GM18507 (cell line): ENCODE data around the gene AP4S1.

Experiments
- DNase-seq: peaks from one replicate; pipeline ENCODE4 v3.0.0; 2011; ENCODE audit warnings: low read depth; ENCODE audit not compliant: insufficient read length; ENCODE audit errors: extremely low spot score
- FAIRE-seq: peaks from 2 replicates; lab custom pipeline; 2011; peaks lifted over from hg19 to GRCh38; lab: Jason Lieb, UNC

The AP4S1 gene

GRCh38 chr14:31122921-31123320 lies 97.5 kb downstream of the AP4S1 start:
- FAIRE-seq (no peak), DNase-seq (no peak)

GRCh38 chr14:31124197-31124596 lies 98.7 kb downstream of the AP4S1 start:
- DNase-seq, result no peak
- no peak for FAIRE-seq

DNA sequence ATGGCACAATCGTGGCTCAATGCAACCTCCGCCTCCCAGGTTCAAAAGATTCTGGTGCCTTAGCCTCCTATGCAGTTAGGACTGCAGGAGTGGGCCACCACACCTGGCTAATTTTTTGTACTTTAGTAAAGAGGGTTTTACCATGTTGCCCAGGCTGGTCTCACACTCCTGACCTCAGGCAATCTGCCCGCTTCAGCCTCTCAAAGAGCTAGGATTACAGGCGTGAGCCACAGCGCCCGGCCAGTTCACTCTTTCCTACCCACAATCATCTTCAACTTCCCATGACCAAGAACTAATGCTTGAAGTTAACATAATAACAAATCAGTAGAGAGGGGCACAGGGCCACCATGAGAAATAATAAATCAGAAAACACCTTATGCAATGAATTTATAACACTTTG lies 99.8 kb downstream of the AP4S1 start:
- no peak for FAIRE-seq

DNA sequence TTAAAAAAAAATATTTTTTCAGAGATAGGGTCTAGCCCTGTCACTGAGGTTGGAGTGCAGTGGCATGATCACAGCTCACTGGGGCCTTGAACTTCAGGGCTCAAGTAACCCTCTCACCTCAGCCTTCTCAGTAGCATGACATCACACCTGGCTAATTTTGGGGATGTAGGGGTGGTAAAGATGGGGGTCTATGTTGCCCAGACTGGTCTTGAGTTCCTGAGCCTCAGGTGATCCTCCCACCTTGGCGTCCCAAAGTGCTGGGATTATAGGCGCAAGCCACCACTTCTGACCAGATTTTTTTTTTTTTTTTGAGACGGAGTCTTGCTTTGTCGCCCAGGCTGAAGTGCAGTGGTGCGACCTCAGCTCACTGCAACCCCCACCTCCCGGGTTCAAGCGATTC lies 101.2 kb downstream of the AP4S1 start:
- FAIRE-seq, result no peak
- DNase-seq, result no peak

More for the DNA sequence above, 99.8 kb downstream of the AP4S1 start:
- DNase-seq, result no peak

DNA sequence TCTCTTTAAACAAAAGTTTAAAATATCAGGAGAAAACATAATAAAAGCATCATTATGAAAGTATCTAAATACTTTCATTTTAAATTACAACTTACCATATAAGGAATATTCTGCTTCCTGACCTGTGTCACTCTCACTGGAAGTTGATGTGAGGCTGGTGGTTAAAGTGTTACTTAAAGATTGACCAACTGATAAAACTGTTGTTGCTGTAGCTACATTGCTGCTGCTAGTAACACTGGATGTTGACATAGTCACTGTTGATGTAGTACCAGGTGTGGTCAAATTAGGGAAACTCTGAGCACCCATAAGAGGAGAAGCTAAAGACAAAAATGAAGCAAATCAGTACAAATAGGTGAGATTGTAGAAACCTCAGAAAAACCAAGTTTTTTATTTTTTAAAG lies 102.2 kb downstream of the AP4S1 start:
- peak; percentile 42 for DNase-seq
- peak; percentile 82 for FAIRE-seq

GRCh38 chr14:31128601-31129526 lies 103.4 kb downstream of the AP4S1 start:
- DNase-seq, result no peak
- peak; percentile 93 for FAIRE-seq

DNA sequence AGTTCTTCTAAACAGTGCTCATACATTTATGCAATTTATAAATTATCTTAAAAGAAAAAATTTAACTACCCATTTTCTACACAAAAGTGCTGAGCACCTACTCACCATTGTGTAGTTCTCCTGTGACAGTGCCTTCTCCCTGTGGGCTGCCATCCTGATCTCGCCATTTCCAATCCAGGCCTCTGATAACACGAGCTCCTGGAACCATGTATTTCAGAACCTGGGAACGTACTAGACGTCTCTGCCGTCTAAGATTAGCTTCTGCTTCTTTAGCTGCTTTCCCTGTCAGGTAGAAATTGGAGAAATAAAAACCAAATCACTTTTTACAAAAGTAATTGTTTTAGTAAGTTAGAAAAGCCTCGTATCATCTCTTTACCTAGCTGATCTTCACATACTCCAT lies 107.7 kb downstream of the AP4S1 start:
- FAIRE-seq, result no peak

DNA sequence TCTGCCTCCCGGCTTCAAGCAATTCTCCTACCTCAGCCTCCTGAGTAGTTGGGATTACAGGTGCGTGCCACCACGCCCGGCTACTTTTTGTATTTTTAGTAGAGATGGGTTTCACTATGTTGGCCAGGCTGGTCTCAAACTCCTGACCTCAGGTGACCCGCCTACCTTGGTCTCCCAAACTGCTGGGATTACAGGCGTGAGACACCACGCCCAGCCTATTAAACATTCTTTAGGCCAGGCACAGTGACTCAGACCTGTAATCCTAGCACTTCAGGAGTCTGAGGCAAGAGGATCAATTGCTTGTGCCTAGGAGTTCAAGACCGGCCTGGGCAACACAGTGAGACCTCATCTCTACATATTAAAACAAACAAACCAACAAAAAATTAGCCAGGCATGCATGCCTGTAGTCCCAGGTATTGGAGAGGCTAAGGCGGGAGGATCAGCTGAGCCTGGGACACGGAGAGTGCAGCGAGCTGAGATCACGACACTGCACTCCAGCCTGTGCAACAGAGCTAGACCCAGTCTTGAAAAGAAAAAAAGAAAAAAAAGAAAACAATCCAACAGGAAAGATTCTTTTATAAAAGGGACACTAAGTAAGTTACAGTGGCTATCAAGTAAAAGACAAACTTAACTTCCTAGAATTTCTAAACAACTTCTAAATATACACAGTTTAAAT lies 111.9 kb downstream of the AP4S1 start:
- DNase-seq (no peak), FAIRE-seq (no peak)

More for the DNA sequence above, 107.7 kb downstream of the AP4S1 start:
- no peak for DNase-seq

DNA sequence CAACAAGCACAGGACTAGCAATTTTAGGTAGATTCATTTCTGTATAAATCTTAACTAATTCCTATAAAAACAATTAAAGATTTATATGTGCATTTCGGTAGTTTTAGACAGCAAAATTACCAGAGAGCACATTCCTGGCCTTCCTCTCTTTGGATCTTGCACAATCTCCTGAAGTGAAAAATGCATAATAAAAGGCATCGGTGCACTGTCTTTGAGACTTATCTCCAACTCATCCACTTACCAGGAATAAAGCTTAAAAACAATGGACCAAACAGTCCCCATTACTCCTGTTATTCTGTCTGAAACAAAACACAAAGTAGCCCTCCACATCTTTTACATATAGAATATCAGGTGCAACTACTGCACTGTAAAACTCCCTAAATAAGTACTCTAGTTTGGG lies 112.9 kb downstream of the AP4S1 start:
- DNase-seq, result no peak
- FAIRE-seq, result no peak

DNA sequence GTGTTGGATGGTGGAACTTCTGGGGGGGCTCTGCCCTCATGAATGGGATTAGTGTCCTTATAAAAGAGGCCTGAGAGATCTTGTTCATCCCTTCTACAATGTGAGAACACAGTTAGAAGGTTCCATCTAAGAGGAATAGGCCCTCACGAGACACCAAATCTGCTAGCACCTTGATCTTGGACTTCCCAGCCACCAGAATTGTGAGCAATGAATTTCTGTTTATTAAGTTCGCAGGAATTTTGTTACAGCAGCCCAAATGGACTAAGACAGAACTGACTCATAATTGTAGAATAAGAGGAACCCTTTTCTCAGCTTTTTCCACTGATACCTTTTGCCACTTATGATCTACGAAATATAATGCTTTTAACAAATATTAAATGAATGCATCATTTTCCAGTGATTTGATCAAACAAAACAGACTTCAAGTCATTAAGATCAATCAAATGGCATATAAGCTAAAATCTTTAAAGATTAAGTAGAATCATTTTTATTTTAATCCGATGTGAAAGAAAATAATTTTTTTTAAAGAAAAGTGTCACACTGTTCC lies 113.9 kb downstream of the AP4S1 start:
- DNase-seq, result no peak

DNA sequence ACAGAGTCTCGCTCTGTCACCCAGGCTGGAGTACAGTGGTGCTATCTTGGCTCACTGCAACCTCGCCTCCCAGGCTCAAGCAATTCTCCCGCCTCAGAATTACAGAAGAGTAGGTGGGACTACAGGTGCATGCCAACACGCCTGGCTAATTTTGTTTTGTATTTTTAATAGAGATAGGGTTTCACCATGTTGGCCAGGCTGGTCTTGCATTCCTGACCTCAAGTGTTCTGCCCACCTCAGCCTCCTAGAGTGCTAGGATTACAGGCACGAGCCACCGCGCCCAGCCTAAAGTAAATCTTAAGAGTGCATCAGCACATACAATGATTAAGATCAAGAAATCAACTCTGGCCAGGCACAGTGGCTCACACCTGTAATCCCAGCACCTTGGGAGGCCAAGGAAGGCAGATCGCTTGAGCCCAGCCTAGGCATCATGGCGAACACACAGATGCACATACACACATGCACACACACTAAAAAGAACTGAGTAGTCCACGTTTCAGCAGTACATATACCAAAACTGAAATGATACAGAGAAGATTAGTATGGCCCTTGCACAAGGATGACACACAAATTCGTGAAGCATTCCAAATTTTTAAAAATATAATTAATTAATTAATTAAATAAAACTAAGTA lies 117.1 kb downstream of the AP4S1 start:
- FAIRE-seq (no peak), DNase-seq (no peak)

More for the DNA sequence above, 113.9 kb downstream of the AP4S1 start:
- FAIRE-seq, result no peak
